DMS153 (cell line): ENCODE data around the gene LMO4.

ENCODE experiments used
- DNase-seq: peaks from one replicate; lab custom pipeline; 2025; lab: John Stamatoyannopoulos, UW

The LMO4 gene

GRCh38 chr1:87358219-87358618, 29.5 kb downstream of the LMO4 start:
- DNase-seq, result no peak

DNA sequence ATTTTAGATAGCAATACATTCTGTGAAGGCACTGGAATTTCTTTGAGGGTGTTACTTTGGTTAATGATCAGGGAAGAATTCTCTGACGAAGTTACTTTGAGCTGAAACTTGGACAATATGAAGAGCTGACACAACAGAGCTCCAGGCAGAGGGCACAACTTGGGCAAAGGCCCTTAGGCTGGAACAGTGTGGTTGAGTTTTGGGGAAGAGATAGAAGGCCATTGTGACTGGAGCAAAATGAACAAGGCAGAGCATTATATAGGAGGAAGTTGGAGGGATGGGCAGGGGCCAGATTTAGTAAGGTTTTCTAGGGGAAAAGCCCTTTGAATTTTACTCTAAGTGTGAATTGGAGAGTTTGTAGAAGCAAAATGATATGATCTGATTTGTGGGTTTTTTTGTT, 30.9 kb downstream of the LMO4 start:
- DNase-seq, result no peak

GRCh38 chr1:87362063-87362833, 33.6 kb downstream of the LMO4 start:
- no peak for DNase-seq

DNA sequence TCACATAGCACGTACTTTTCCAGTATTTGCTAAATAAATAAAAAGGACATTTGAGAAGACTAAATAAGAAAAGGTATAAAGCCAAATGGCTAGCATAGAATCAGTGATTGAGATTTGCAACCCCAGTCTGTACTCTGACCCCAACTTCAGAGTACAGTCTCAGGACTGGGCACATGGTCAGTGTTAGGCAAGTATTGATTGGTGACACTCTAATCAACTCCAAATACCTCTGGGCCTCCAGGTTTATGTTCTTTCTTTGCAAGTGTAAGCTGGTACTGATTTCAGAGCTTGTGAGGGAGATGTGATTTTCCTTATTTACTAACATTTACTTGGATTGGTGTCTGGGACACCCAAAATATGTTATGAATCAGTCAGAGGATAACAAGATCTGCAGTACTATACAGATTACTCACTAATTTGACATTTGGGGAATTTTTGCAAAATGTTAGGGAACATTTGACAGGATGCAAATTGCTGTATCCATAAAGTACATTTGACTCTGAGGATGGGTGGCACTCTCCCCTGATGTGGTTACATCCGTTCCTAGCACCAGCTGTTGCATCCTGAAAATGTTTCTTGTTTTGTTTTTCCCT, 34.2 kb downstream of the LMO4 start:
- DNase-seq, result no peak

GRCh38 chr1:87367549-87367948, 38.9 kb downstream of the LMO4 start:
- DNase-seq, result no peak

DNA sequence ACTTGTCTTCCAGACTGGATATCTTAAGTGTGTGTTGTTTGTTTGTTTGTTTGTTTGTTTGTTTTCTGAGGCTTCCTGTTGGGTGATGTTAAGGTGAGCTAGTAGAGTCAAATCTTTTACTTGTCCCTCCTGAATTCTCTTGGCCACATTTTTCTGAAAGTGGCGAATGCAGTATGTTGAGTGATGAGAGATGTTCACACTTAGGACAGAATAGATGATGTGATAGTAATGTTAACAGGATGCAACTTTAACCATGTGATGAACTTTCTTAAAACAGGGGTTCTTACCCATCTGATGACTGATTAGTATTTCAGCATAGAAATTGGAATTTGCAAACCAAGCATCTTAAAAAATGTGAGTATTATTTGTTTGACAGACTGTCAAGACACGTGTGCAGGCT, 40.2 kb downstream of the LMO4 start:
- DNase-seq, result no peak

GRCh38 chr1:87369736-87370478, 41.2 kb downstream of the LMO4 start:
- DNase-seq, result no peak

GRCh38 chr1:87370544-87370943, 41.9 kb downstream of the LMO4 start:
- DNase-seq, result peak; percentile 30

DNA sequence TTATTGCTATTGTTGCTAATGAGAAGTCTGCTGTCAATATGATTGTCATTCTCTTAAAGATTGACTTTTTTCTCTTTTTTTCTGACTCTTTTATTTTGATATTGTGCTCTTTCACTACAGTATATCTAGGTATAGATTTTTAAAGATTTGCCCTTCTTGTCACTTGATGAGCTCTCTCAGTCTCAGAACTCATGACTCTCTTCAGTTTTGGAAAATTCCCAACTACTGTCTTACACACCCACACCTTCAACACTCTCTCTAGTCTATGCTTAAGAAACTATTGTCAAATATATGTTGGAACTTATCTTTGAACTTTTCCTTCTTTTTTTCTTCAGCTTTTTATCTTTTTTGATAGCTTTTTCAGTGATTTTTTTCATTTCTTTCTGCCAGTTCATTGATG, 50.6 kb downstream of the LMO4 start:
- no peak for DNase-seq

DNA sequence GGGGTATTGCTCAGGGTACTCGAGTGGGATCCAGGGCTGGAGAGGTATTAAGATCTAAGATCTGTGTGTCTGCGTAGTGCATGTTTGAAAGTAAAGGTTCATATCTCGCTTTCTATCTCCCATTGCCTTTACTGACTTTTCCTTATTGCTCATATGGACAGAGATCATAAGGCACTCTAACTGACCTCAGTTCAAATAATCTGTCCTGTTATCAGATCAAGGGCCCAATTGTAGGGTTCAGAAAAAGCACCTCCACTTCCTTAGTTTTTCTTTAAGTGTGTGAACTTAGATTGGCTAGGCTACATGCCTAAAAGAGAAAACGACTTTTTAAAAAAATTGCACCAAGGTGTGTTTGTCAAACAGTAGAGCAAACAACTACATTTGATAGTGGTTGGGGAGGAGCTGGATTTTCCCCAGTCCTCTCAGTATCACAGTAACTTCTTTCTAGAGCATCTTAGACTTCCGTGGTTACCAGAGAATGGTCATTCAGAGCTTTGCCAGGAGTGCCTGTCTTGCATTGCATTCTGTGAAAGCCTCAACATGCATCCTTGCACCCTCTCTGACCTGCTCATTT, 57.6 kb downstream of the LMO4 start:
- DNase-seq, result no peak

DNA sequence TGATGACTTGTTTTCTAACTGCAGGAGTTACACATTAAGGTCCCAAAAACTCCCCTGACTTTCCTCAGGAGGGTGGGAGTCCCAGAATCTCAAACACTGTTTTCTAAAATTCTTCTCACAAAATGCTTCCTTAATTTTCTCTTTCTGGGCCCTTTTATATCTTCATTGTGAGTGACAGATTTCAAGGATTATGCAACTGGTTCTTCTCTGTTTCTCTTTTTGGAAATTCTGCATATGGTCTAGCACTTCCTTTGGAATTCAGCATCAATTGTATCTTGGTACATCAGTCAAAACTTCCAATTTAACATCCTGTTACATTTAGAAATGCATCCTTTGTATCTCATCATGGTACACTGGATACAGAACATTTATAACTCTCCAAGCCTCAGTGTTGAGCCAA, 59.7 kb downstream of the LMO4 start:
- no peak for DNase-seq

DNA sequence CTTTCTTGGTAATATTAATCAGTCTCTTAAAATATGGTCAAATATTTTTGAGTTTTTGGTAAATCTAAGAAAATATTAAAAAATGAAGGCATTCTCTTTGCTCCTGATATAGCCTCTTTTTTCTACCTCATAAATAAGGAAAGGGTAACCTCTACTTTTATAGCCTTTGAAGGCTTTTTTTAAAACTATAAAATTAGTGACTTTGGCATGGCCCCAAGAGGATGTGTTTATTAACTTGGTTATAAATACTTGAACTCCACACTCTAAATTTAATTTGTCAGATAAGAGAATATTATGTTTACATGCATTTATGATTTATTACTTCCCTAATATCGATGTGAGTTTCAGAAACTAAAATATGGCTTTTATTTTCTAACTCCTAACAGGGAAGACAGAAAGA, 60.3 kb downstream of the LMO4 start:
- no peak for DNase-seq

DNA sequence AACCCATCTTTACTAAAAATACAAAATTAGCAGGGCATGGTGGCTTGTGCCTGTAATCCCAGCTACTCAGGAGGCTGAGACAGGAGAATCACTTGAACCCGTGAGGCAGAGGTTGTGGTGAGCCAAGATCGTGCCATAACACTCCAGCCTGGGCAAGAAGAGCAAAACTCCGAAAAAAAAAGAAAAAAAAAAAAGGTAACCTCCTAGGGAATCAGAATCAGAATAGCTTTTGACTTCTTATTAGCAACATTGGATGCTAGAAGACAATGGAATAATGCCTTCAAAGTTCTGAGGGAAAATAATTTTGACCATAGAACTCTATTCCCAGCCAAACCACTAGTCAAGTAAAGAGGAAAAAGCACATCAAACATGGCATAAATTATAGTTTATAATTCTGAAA, 60.9 kb downstream of the LMO4 start:
- DNase-seq, result no peak

DNA sequence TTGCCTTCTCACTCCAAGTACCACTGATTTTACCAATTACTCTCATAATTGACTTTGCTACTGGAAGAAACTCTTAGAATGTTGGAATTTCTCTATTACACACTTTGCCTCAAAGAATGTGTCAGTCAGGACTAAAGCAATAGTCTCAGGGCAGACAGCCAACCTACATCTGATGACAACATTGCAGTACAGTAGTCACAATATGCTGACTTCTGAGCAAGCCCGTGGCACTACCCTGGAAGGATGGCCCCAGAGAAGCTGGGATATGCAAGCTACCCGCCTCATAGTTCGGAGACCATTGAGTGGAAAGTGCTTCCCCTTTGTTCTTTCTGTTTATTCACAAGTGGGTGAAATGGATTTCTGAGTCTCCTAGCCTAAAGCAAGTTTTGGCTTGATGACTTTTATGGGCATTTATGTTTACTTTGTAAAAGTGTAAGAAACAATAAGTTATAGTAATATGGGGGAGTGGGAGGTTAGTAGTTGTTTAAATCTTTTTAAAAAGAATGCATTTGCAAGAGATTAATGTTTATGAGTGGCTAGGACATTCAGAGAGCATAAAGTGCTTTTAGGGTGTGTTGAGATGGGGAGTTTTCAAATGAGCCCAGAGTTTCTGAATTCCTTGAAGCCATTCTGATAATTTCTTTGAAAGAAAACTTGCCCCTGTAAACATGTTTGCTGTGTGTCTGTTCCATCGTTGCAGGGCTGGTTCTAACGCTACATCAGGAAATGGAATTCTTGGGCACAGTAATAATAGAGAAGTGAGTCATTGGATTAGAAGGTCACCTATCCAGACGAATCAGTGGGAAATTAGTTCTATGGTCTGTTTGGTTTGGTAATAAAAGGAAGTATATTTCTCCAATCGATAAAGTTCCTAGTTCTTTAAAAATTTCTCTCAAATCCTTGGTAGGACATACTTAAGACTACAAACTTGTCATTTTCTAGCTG, 63.8 kb downstream of the LMO4 start:
- no peak for DNase-seq

DNA sequence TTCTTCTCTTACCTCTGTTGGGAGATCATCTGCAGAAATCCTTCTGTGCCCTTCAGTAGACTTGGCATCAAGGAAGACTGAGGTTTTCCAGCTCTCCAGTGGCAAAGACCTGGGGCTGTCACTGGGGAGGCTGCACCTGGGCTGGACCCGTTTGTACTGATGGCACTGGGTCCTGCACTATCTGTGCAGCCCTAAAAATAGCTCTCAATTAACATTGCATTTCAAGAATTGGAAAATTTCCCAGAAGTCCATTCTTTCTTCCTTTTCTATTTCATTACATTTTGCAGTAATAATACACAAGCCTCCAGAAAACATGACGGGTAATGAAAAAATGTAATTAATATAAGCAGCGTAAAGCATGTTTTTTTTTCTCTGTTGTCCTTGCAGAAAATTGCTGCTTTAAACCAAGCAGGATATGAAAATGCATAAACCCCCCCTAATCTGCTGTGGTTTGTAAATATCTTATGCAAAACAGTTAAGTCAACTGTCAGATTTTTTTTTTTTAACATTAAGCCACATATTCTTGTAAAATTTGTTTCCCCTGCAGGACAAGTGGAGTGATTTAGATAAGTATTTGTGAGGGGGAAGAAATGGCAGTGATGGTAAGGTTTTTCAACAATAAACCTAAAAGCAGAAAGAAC, 64.9 kb downstream of the LMO4 start:
- no peak for DNase-seq

- no peak for DNase-seq
Observed at GRCh38 chr1:87394513-87394912, 65.8 kb downstream of the LMO4 start.

DNA sequence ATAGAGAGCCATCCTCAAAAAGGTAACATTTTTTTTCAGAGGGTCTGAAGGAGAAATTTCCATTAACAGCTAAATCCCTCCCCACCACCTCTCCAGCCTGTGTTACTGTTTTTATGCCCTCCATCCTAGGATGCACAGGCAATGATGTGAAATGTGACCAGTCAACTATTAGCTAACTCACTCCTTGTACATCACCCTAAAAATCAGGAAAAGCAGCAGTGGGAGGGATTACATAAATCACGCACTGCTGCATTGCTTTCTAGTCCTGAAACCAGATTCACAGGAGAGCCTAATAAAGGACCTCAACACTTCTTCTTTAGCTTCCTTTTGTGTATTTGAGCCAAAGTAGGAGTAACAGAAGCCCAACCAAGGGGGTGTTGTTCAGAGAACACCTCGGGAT, 66.3 kb downstream of the LMO4 start:
- no peak for DNase-seq
